Natural killer cell treated with Interleukin-12 subunit alpha and Interleukin-12 subunit beta and Interleukin-15 and Interleukin-18, amount 100 ng/mL, for 72 hours (primary cell): ENCODE measurements around the gene CTRB1. TPM values are rescaled to one million over a fixed set of nuclear protein-coding genes. Genes with fewer than 3 reads are reported as not detected.
"Not testable (repeated sequence)": the region's sequence is repeated elsewhere in the genome, so short reads cannot be mapped to it uniquely, and the experiment has no call there.

Experiments
- ATAC-seq, 2 donors: fragments of 150-1000 bp; cut with Tn5 transposase in 1 of 2; sonication (Bioruptor Pico), chemical (Tn5 transposase) in 1 of 2; 2 replicates each; pipeline ENCODE4 v1.10.0; 2021
- DNase-seq: peaks from one replicate; pipeline ENCODE4 v3.0.0; 2022; ENCODE audit warnings: low spot score
- H3K27ac Mint-ChIP-seq, 2 donors: 1 replicate in 1 of 2; 2 replicates in 1 of 2; pipeline ENCODE4 v1.8.0; 2022; ENCODE audit warnings: mixed read lengths in 2 of 2, mild to moderate bottlenecking in 1 of 2, moderate library complexity in 1 of 2
- H3K27me3 Mint-ChIP-seq, 2 donors: 1 replicate in 1 of 2; 2 replicates in 1 of 2; pipeline ENCODE4 v1.8.0; 2022; ENCODE audit warnings: mixed read lengths in 2 of 2
- H3K36me3 Mint-ChIP-seq: one replicate; pipeline ENCODE4 v1.8.0; 2022; ENCODE audit warnings: mixed read lengths
- H3K4me1 Mint-ChIP-seq, 2 donors: 1 replicate in 1 of 2; 2 replicates in 1 of 2; pipeline ENCODE4 v1.8.0; 2022; ENCODE audit warnings: low read depth in 2 of 2, mixed read lengths in 2 of 2, mild to moderate bottlenecking in 1 of 2
- H3K4me3 Mint-ChIP-seq: one replicate; pipeline ENCODE4 v1.8.0; 2022; ENCODE audit warnings: mixed read lengths
- H3K9me3 Mint-ChIP-seq: 2 replicates; pipeline ENCODE4 v1.8.0; 2022; ENCODE audit warnings: mixed read lengths
- total RNA-seq, 2 donors: library from RNA; stranded (reverse); gene quantifications; one replicate each; pipeline ENCODE4 v1.2.3, GENCODE V29; 2022

The CTRB1 gene
- total RNA-seq, 2 donors from 2014 or later, result not detected

- Mint-ChIP-seq H3K36me3 (no peaks in the 10 kb centered on the region), H3K27ac (no peak overlapping the region), H3K9me3 (no peaks in the 10 kb centered on the region), H3K4me3 (no peak overlapping the region), H3K27me3 (peaks cover 25 to 30% of the 10 kb centered on the region in 2 donors), H3K4me1 (peaks cover 0 to 5% of the 10 kb centered on the region in 2 donors)
- ATAC-seq (no peak), DNase-seq (no peak)
Observed at GRCh38 chr16:75195811-75196790, 22.7 kb upstream of the CTRB1 start.

- DNase-seq (no peak), ATAC-seq (no peak)
- Mint-ChIP-seq H3K27ac (no peak overlapping the region), H3K27me3 (peaks cover 26 to 30% of the 10 kb centered on the region in 2 donors), H3K4me3 (no peak overlapping the region), H3K9me3 (no peaks in the 10 kb centered on the region), H3K36me3 (no peaks in the 10 kb centered on the region), H3K4me1 (peaks cover 0 to 8% of the 10 kb centered on the region in 2 donors)
Observed at GRCh38 chr16:75196836-75197235, 22.0 kb upstream of the CTRB1 start.

- H3K27me3 Mint-ChIP-seq, result peaks cover 25 to 30% of the 10 kb centered on the region in 2 donors
- ATAC-seq (no peak), DNase-seq (no peak)
- H3K27ac Mint-ChIP-seq, result no peak overlapping the region
- H3K36me3 Mint-ChIP-seq, result no peaks in the 10 kb centered on the region
- H3K4me1 Mint-ChIP-seq, result peaks cover 0 to 8% of the 10 kb centered on the region in 2 donors
- H3K4me3 Mint-ChIP-seq, result no peak overlapping the region
- H3K9me3 Mint-ChIP-seq, result no peaks in the 10 kb centered on the region
Observed at GRCh38 chr16:75197522-75198134, 21.2 kb upstream of the CTRB1 start.

- Mint-ChIP-seq H3K4me1 (peaks cover 0 to 8% of the 10 kb centered on the region in 2 donors), H3K36me3 (no peaks in the 10 kb centered on the region), H3K27me3 (peaks cover 22 to 30% of the 10 kb centered on the region in 2 donors), H3K27ac (no peak overlapping the region), H3K9me3 (no peaks in the 10 kb centered on the region), H3K4me3 (no peak overlapping the region)
- ATAC-seq, result no peak
- no peak for DNase-seq
Observed at GRCh38 chr16:75198135-75198600, 20.6 kb upstream of the CTRB1 start.

- Mint-ChIP-seq H3K27me3 (peaks cover 16 to 23% of the 10 kb centered on the region in 2 donors), H3K4me1 (peaks cover 0 to 8% of the 10 kb centered on the region in 2 donors), H3K9me3 (no peaks in the 10 kb centered on the region), H3K36me3 (no peaks in the 10 kb centered on the region), H3K4me3 (no peak overlapping the region), H3K27ac (no peak overlapping the region)
- no peak for DNase-seq
- ATAC-seq, result no peak
Observed at GRCh38 chr16:75202069-75202590, 16.7 kb upstream of the CTRB1 start.

- Mint-ChIP-seq H3K27me3 (peaks cover 10 to 14% of the 10 kb centered on the region in 2 donors), H3K36me3 (no peaks in the 10 kb centered on the region), H3K4me1 (peaks cover 0 to 8% of the 10 kb centered on the region in 2 donors), H3K4me3 (no peak overlapping the region), H3K27ac (no peak overlapping the region), H3K9me3 (no peaks in the 10 kb centered on the region)
- ATAC-seq (no peak), DNase-seq (no peak)
Observed at GRCh38 chr16:75203096-75203495, 15.7 kb upstream of the CTRB1 start.

- DNase-seq (no peak), ATAC-seq (no peak)
- Mint-ChIP-seq H3K4me3 (no peak overlapping the region), H3K4me1 (peaks cover 0 to 8% of the 10 kb centered on the region in 2 donors), H3K9me3 (no peaks in the 10 kb centered on the region), H3K27ac (no peak overlapping the region), H3K36me3 (no peaks in the 10 kb centered on the region), H3K27me3 (peaks cover 6 to 9% of the 10 kb centered on the region in 2 donors)
Observed at GRCh38 chr16:75203667-75204409, 14.9 kb upstream of the CTRB1 start.

GRCh38 chr16:75204410-75204758, 14.4 kb upstream of the CTRB1 start:
- Mint-ChIP-seq H3K4me3 (no peak overlapping the region), H3K9me3 (no peaks in the 10 kb centered on the region), H3K27me3 (peaks cover 6 to 9% of the 10 kb centered on the region in 2 donors), H3K36me3 (no peaks in the 10 kb centered on the region), H3K4me1 (peaks cover 0 to 8% of the 10 kb centered on the region in 2 donors), H3K27ac (no peak overlapping the region)
- DNase-seq, result no peak
- ATAC-seq, result peak in 1 of 2 donors; percentile 40

GRCh38 chr16:75204905-75205304, 13.9 kb upstream of the CTRB1 start:
- not testable (repeated sequence) for DNase-seq, H3K27ac Mint-ChIP-seq, H3K27me3 Mint-ChIP-seq, ATAC-seq, H3K9me3 Mint-ChIP-seq, H3K36me3 Mint-ChIP-seq, H3K4me3 Mint-ChIP-seq, H3K4me1 Mint-ChIP-seq

- H3K27me3 Mint-ChIP-seq, H3K27ac Mint-ChIP-seq, H3K4me1 Mint-ChIP-seq, H3K4me3 Mint-ChIP-seq, ATAC-seq, H3K9me3 Mint-ChIP-seq, DNase-seq, H3K36me3 Mint-ChIP-seq: not testable (repeated sequence)
Observed at GRCh38 chr16:75205438-75205837, 13.3 kb upstream of the CTRB1 start.

GRCh38 chr16:75205961-75206748, 12.6 kb upstream of the CTRB1 start:
- H3K9me3 Mint-ChIP-seq, H3K4me1 Mint-ChIP-seq, H3K27ac Mint-ChIP-seq, H3K27me3 Mint-ChIP-seq, H3K36me3 Mint-ChIP-seq, DNase-seq, H3K4me3 Mint-ChIP-seq: not testable (repeated sequence)
- ATAC-seq, result peak in 1 of 2 donors; percentile 9

- peak in 1 of 2 donors; percentile 8 for ATAC-seq
- no peaks in the 10 kb centered on the region for H3K27me3 Mint-ChIP-seq
- H3K36me3 Mint-ChIP-seq, result no peaks in the 10 kb centered on the region
- no peaks in the 10 kb centered on the region for H3K4me1 Mint-ChIP-seq
- H3K9me3 Mint-ChIP-seq, result no peaks in the 10 kb centered on the region
- no peak within 1 kb of the TSS for H3K4me3 Mint-ChIP-seq
- H3K27ac Mint-ChIP-seq, result no peak within 1 kb of the TSS
- DNase-seq, result no peak
Observed at GRCh38 chr16:75206749-75207451, 11.9 kb upstream of the CTRB1 start, which contains the start of gene CTRB2. TSS of gene CTRB2 (minus strand) at chr16:75207161. CDS start at chr16:75207141, 20 bp downstream.
